Pancreas (tissue), 10 donors: ENCODE data around the gene BLOC1S5. TPM values are rescaled to one million over a fixed set of nuclear protein-coding genes. Genes with fewer than 3 reads are reported as not detected.

Experiments
- ATAC-seq, 4 donors: fragments of 200-7000 bp; cut with Tn5 transposase; one replicate each; pipeline versions ENCODE4 v1.8.0 to v1.9.1; 2020; ENCODE audit warnings: mild to moderate bottlenecking in 4 of 4, moderate library complexity in 4 of 4
- DNase-seq, 6 donors: peaks; one replicate each; pipeline ENCODE4 v3.0.0-alpha.2; 2020
- FAIRE-seq: peaks from 2 replicates; lab custom pipeline; 2012; peaks lifted over from hg19 to GRCh38; lab: Jason Lieb, UNC
- H3K27ac ChIP-seq, 4 donors: fragments of 200-600 bp; sonication (generic); 1 replicate in 3 of 4; 2 replicates in 1 of 4; pipeline versions ENCODE4 v1.5.0 to v1.8.0; 2020
- H3K27me3 ChIP-seq, 4 donors: fragments of 200-600 bp; one replicate each; pipeline ENCODE4 v1.8.0; 2021
- H3K36me3 ChIP-seq, 3 donors: fragments of 200-600 bp; sonication (generic) in 1 of 3; one replicate each; pipeline versions ENCODE4 v1.5.0 to v1.8.0; 2020 to 2021
- H3K4me1 ChIP-seq, 3 donors: fragments of 200-600 bp; one replicate each; pipeline ENCODE4 v1.8.0; 2021
- H3K4me3 ChIP-seq, 4 donors: fragments of 200-600 bp; sonication (generic) in 2 of 4; one replicate each; pipeline versions ENCODE4 v1.5.0 to v1.8.0; 2020 to 2021
- H3K9me3 ChIP-seq, 4 donors: fragments of 200-600 bp; one replicate each; pipeline ENCODE4 v1.8.0; 2021
- CTCF ChIP-seq, 4 donors: fragments of 200-600 bp; sonication (generic) in 3 of 4; IDR thresholded peaks; one replicate each; pipeline versions ENCODE4 v1.5.0 to v1.8.0; 2021; ENCODE audit warnings: antibody characterized with exemption in 4 of 4
- WGBS, 2 donors: extraction: QIAGEN DNeasy Blood & Tissue Kit; methylation state at CpG; one replicate each; pipeline ENCODE4 v1.1.7; 2013; 5-methylcytosine and 5-hydroxymethylcytosine counted together
- intact Hi-C, 3 donors: fragments of 100-400 bp; cut with DNase I; formaldehyde crosslinking; loops; one replicate each; pipeline versions ENCODE4 v1.11.1 to v1.14.2; 2022
- polyA plus RNA-seq, 2 donors: library from polyadenylated mRNA; stranded (reverse); fragments of 200-250 nt; gene quantifications; one replicate each; pipeline ENCODE4 v1.2.3, GENCODE V29; 2013
- total RNA-seq, 6 donors: library from RNA; stranded (reverse); fragmentation: NEBNext Ultra II Directional in 4 of 6; extraction: Animal tissue kit (Norgen Biotek cat#: 25700) in 4 of 6; gene quantifications; one replicate each; pipeline versions ENCODE4 v1.2.1 to v1.2.4, GENCODE V29; 2021 to 2023
- donor health status: healthy with polysubstance abuse.
- donor health status: DM: no; HTN: no; CAD: no; lungs with moderate emphysema.
- donor health status: DM: no; HTN: no; CAD: no.
- donor health status: control.
- donor health status: control.
- donor health status: Bipolar disorder and iron deficiency.
- donor health status: DM: yes; HTN: yes; CAD: no.
- donor health status: DM: no; HTN: no; CAD: no.
- donor health status: DM: no; HTN: no; CAD: no.
- donor health status: DM: yes; HTN: yes; CAD: no.

BLOC1S5 gene
- total and polyA plus RNA-seq, 8 donors, result 2.6 to 9.0 (median 4.5) TPM

GRCh38 chr6:8087870-8088754 lies 23.9 kb upstream of the BLOC1S5 start:
- TF ChIP-seq CTCF (IDR thresholded peaks at IDR 0.05), result no peak
- intact Hi-C loops, result no loop called here

DNA sequence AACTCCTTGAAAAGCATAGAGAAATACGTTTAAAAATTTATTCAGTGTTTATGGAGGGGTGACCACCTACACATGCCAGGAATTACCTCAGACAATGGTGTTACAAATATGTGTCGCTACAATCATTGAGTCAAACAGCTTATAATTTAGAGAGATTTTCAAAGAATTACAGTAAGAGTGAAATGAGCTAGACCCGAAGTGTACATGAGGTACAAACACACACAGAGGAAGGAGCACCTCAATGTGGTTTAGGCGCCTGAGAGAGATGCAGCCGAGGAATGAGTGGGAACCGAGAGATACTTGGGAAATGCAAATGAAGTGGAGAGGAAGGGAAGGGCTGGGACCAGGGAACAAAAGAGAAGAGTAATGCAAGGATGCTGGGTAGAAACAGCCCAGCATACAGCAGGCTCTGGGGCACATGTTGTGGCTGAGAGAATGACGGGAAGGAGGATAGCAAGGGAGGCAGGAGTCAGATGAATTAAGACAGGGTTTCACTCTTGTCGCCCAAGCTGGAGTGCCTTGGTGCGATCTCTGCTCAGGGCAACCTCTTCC lies 22.6 kb upstream of the BLOC1S5 start:
- ATAC-seq (no peak), DNase-seq (no peak), FAIRE-seq (no peak)
- Histone ChIP-seq H3K27ac (no peak overlapping the region), H3K4me1 (peaks cover 4 to 41% (median 28%) of the 10 kb centered on the region in 3 donors), H3K4me3 (no peak overlapping the region), H3K36me3 (peaks cover 0 to 5% (median 3%) of the 10 kb centered on the region in 3 donors), H3K9me3 (no peaks in the 10 kb centered on the region), H3K27me3 (no peaks in the 10 kb centered on the region)
- no peak for TF ChIP-seq CTCF (IDR thresholded peaks at IDR 0.05)
- intact Hi-C loops, result no loop called here
- 92 to 94% methylated on average over 9 of the region's 9 CpGs for WGBS, 2 donors

More at GRCh38 chr6:8087870-8088754, 23.9 kb upstream of the BLOC1S5 start:
- FAIRE-seq (no peak), DNase-seq (no peak), ATAC-seq (no peak)
- no peaks in the 10 kb centered on the region for H3K9me3 ChIP-seq
- H3K4me1 ChIP-seq, result peaks cover 0 to 28% (median 20%) of the 10 kb centered on the region in 3 donors
- peaks cover 0 to 5% (median 3%) of the 10 kb centered on the region in 3 donors for H3K36me3 ChIP-seq
- H3K27me3 ChIP-seq, result no peaks in the 10 kb centered on the region
- H3K4me3 ChIP-seq, result no peak overlapping the region
- H3K27ac ChIP-seq, result no peak overlapping the region
- WGBS, 2 donors, result 97 to 98% methylated on average over 5 of the region's 5 CpGs

DNA sequence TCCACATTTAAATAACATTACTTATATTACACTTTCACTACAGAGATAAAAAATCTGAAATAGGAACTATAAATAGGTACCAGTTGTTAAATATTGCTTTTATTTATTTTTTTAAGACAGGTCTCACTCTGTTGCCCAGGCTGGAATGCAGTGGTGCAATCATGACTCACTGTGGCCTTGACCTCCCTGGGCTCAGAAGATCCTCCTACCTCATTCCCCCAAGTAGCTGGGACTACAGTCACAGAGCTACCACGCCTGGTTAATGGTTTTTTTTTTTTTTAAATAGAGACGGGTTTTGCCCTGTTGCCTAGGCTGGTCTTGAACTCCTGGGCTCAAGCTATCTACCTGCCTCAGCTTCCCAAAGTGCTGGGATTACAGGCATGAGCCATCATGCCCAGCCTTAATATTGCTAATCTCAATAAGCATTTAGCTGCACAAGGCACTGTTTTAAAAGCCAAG lies 20.9 kb upstream of the BLOC1S5 start:
- H3K9me3 ChIP-seq, result no peaks in the 10 kb centered on the region
- peaks cover 4 to 57% (median 35%) of the 10 kb centered on the region in 3 donors for H3K4me1 ChIP-seq
- peak overlapping the region in 3 of 4 donors; percentile 8 to 77 (median 57) for H3K27ac ChIP-seq
- no peak for FAIRE-seq
- intact Hi-C loops, result no loop called here
- peak in 3 of 6 donors; percentile 32 to 64 (median 54) for DNase-seq
- WGBS, 2 donors, result 28 to 30% methylated on average over 2 of the region's 2 CpGs
- no peak for TF ChIP-seq CTCF (IDR thresholded peaks at IDR 0.05)
- ATAC-seq, result peak; percentile 49 to 76 (median 72)
- H3K36me3 ChIP-seq, result peaks cover 0 to 5% (median 0%) of the 10 kb centered on the region in 3 donors
- H3K27me3 ChIP-seq, result no peaks in the 10 kb centered on the region
- no peak overlapping the region for H3K4me3 ChIP-seq

- intact Hi-C loops, result no loop called here
- peaks cover 0 to 5% (median 0%) of the 10 kb centered on the region in 3 donors for H3K36me3 ChIP-seq
- peaks cover 4 to 59% (median 39%) of the 10 kb centered on the region in 3 donors for H3K4me1 ChIP-seq
- WGBS, 2 donors, result 65 to 90% methylated on average over 4 of the region's 4 CpGs
- FAIRE-seq (no peak), ATAC-seq (no peak), DNase-seq (no peak)
- H3K9me3 ChIP-seq, result no peaks in the 10 kb centered on the region
- H3K27ac ChIP-seq, result peak overlapping the region in 3 of 4 donors; percentile 8 to 77 (median 57)
- no peak for TF ChIP-seq CTCF (IDR thresholded peaks at IDR 0.05)
- H3K27me3 ChIP-seq, result no peaks in the 10 kb centered on the region
- H3K4me3 ChIP-seq, result no peak overlapping the region
These were observed 20.4 kb upstream of the BLOC1S5 start for GRCh38 chr6:8084586-8084985.
